ENCODE measurements around the gene DCHS1. TPM values are rescaled to one million over a fixed set of nuclear protein-coding genes. Genes with fewer than 3 reads are reported as not detected.

DCHS1 gene
- total RNA-seq, 2 donors from 2014 or later = 11.2 to 17.4 TPM

GRCh38 chr11:6604081-6604626 lies 51.5 kb downstream of the DCHS1 start:
- Histone ChIP-seq H3K27me3 (replicated peaks; ENCODE audit: insufficient read depth) (no peaks in the 10 kb centered on the region), H3K4me3 (peak overlapping the region; percentile 80 to 92), H3K27ac (peak overlapping the region; percentile 93 to 95), H3K9me3 (no peaks in the 10 kb centered on the region), H3K36me3 (peaks cover 13 to 36% of the 10 kb centered on the region in 2 donors), H3K4me1 (replicated peaks) (peaks cover 17% of the 10 kb centered on the region)
- 0% methylated on average over 20 of the region's 20 CpGs for WGBS
- peak; percentile 35 for DNase-seq (ENCODE audit: low spot score)
- intact Hi-C loops (cut with DNase I) = loop anchor here (5.0 kb wide), 3 partner anchors 53 to 282 kb away; partner anchors contain the start of genes ARFIP2, CAVIN3, DCHS1 and TIMM10B
- no peak for TF ChIP-seq POLR2AphosphoS5 (IDR thresholded peaks at IDR 0.05)
- TF ChIP-seq, protein P1, sequence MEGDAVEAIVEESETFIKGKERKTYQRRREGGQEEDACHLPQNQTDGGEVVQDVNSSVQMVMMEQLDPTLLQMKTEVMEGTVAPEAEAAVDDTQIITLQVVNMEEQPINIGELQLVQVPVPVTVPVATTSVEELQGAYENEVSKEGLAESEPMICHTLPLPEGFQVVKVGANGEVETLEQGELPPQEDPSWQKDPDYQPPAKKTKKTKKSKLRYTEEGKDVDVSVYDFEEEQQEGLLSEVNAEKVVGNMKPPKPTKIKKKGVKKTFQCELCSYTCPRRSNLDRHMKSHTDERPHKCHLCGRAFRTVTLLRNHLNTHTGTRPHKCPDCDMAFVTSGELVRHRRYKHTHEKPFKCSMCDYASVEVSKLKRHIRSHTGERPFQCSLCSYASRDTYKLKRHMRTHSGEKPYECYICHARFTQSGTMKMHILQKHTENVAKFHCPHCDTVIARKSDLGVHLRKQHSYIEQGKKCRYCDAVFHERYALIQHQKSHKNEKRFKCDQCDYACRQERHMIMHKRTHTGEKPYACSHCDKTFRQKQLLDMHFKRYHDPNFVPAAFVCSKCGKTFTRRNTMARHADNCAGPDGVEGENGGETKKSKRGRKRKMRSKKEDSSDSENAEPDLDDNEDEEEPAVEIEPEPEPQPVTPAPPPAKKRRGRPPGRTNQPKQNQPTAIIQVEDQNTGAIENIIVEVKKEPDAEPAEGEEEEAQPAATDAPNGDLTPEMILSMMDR (IDR thresholded peaks at IDR 0.05) = peak in 2 of 4 experiments; percentile 18 to 33

DNA sequence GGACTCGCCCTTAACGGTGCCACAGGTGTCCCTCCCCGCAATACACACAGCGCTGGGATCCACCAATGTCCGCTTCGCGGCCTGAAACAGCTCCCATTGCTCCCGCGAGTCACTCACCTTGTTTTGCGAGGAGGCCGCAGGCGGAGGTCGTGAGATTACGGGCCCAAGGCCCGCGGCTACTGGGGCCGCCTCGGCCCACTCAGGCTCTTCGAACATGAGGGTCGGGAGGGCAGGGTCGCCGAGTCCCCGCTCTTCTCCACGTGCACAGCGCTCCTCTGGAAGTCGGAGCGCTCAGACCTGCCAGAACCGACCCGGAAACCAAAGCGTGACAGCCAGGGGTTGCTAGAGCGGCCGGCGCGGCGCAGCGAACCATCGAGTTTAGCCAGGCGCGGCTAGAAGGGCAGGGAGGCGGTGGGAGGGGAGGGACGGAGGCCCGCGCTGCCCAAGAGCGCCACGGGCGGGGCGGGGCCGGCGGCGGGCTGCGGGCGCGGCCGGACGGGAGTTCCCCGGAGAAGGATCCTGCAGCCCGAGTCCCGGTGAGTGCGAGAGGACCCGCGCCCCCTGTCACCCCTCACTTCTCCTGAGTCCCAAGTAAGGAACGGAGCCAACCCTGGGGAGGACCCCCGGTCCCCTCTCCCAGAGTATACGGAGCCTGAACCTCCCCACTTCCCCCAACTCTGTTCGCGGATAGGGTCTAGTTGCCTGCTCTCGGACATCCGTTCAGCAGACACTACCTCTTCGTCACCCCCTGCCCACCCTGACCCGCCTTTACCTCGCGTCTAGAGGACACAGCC lies 52.1 kb downstream of the DCHS1 start, which contains the start of the genes ILK and RRP8:
TSS of gene ILK (plus strand) at position 488 of the 794 bp plus-strand sequence. CDS start 498 bp downstream, outside the sequence.
TSS of gene RRP8 (minus strand) at position 330 of the 794 bp plus-strand sequence. CDS start at position 216, 114 bp downstream.
- TF ChIP-seq POLR2AphosphoS5 (IDR thresholded peaks at IDR 0.05) (peak; percentile 85), POLR2A (IDR thresholded peaks at IDR 0.05) (peak; percentile 81)
- TF ChIP-seq, protein P1 (IDR thresholded peaks at IDR 0.05) = peak in 2 of 4 experiments; percentile 33 to 43
- Histone ChIP-seq H3K4me1 (replicated peaks) (peaks cover 17% of the 10 kb centered on the region), H3K36me3 (peaks cover 13 to 29% of the 10 kb centered on the region in 2 donors), H3K27me3 (replicated peaks; ENCODE audit: insufficient read depth) (no peaks in the 10 kb centered on the region), H3K27ac (peak within 1 kb of the TSS; percentile 93 to 95), H3K4me3 (peak within 1 kb of the TSS; percentile 80 to 92), H3K9me3 (no peaks in the 10 kb centered on the region)
- under 1% methylated on average over 67 of the region's 72 CpGs for WGBS
- intact Hi-C loops (cut with DNase I) = loop anchor here (5.0 kb wide), 3 partner anchors 54 to 281 kb away; partner anchors contain the start of genes ARFIP2, CAVIN3, DCHS1 and TIMM10B
- peak; percentile 90 for DNase-seq (ENCODE audit: low spot score)

DNA sequence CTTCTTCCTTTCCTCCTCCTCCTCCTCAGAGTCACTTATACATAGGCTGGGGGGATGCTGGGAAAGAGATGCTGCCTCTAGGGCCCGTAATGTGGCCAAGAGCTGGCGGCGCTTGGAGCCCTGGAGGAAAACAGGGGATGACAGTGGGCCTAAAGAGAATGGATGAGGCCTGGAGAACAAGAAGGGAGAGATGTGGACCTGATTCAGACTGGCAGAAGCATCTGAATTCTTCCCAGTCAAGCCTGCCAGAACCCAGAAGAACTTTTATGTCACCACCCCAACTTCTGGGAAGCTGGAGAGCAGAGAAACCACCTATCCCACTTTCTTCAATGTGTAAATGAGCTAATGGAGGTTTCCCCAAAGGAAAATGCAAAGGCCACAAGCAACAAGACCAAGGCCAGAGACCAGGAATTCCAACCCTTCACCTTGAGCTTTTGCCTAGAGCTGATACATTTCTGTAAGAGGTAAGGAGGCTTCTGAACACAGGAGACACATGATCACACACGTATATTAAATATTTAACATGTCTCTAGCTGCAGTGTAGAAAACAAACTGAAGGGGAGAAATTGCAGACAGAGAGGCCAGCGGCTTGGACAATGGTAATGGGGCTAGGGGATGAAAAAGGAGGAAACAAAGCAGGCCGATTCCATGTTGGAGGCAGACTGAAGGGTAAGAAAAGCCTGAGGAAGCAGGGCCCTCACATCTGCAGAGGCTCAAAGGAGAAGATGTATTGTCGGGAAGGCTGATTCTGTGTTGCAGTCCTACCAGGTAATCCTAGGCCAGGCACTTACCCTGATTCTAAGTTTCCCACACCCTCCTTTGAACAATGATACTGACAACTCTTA lies 53.3 kb downstream of the DCHS1 start:
- H3K36me3 ChIP-seq = peaks cover 7 to 22% of the 10 kb centered on the region in 2 donors
- peak overlapping the region; percentile 80 to 92 for H3K4me3 ChIP-seq
- peaks cover 9% of the 10 kb centered on the region for H3K4me1 ChIP-seq (replicated peaks)
- peak overlapping the region in 1 of 2 donors; percentile 93 for H3K27ac ChIP-seq
- TF ChIP-seq POLR2A (IDR thresholded peaks at IDR 0.05) (no peak), POLR2AphosphoS5 (IDR thresholded peaks at IDR 0.05) (no peak)
- TF ChIP-seq, protein P1 (IDR thresholded peaks at IDR 0.05) = no peak
- intact Hi-C loops (cut with DNase I) = loop anchor here (5.0 kb wide), 3 partner anchors 55 to 280 kb away; partner anchors contain the start of genes ARFIP2, CAVIN3, DCHS1 and TIMM10B
- no peaks in the 10 kb centered on the region for H3K9me3 ChIP-seq
- WGBS = 47% methylated on average over 7 of the region's 7 CpGs
- DNase-seq (ENCODE audit: low spot score) = peak; percentile 3
- H3K27me3 ChIP-seq (replicated peaks; ENCODE audit: insufficient read depth) = no peaks in the 10 kb centered on the region

- intact Hi-C loops (cut with DNase I) = loop anchor here (5.0 kb wide), 3 partner anchors 56 to 279 kb away; partner anchors contain the start of genes ARFIP2, CAVIN3, DCHS1 and TIMM10B
- no peak overlapping the region for H3K27ac ChIP-seq
- no peaks in the 10 kb centered on the region for H3K27me3 ChIP-seq (replicated peaks; ENCODE audit: insufficient read depth)
- peaks cover 7% of the 10 kb centered on the region for H3K4me1 ChIP-seq (replicated peaks)
- 95% methylated on average over 13 of the region's 13 CpGs for WGBS
- peak; percentile 4 for DNase-seq (ENCODE audit: low spot score)
- H3K36me3 ChIP-seq = peaks cover 7 to 22% of the 10 kb centered on the region in 2 donors
- no peaks in the 10 kb centered on the region for H3K9me3 ChIP-seq
- TF ChIP-seq POLR2AphosphoS5 (IDR thresholded peaks at IDR 0.05) (no peak), POLR2A (IDR thresholded peaks at IDR 0.05) (no peak)
- TF ChIP-seq, protein P1 (IDR thresholded peaks at IDR 0.05) = no peak
- no peak overlapping the region for H3K4me3 ChIP-seq
Measured at GRCh38 chr11:6601041-6601461, 54.6 kb downstream of the DCHS1 start.
